Aorta (tissue), 5 donors: ENCODE data around the gene NACAD. TPM values are rescaled to one million over a fixed set of nuclear protein-coding genes. Genes with fewer than 3 reads are reported as not detected.

Source experiments
- ATAC-seq: fragments of 200-7000 bp; cut with Tn5 transposase; one replicate; pipeline ENCODE4 v1.9.1; 2022; ENCODE audit warnings: moderate library complexity; ENCODE audit not compliant: low FRiP score
- DNase-seq, 2 donors: peaks; one replicate each; pipeline ENCODE4 v3.0.0-alpha.2; 2020
- H3K27ac ChIP-seq, 2 donors: one replicate each; pipeline ENCODE4 v1.5.1; 2013; ENCODE audit warnings: low read length in 2 of 2, mild to moderate bottlenecking in 2 of 2, moderate library complexity in 2 of 2, control low read depth in 1 of 2, inconsistent platforms in 1 of 2, low read depth in 1 of 2
- H3K27me3 ChIP-seq, 2 donors: one replicate each; pipeline ENCODE4 v1.6.1; 2013; ENCODE audit warnings: control low read depth in 1 of 2, low read length in 1 of 2, mild to moderate bottlenecking in 1 of 2, moderate library complexity in 1 of 2; ENCODE audit not compliant: insufficient read depth in 2 of 2, control insufficient read depth in 1 of 2
- H3K36me3 ChIP-seq, 2 donors: one replicate each; pipeline ENCODE4 v1.6.1; 2013; ENCODE audit warnings: control low read depth in 1 of 2, low read length in 1 of 2, mild to moderate bottlenecking in 1 of 2; ENCODE audit not compliant: insufficient read depth in 2 of 2, control insufficient read depth in 1 of 2
- H3K4me1 ChIP-seq, 2 donors: one replicate each; pipeline ENCODE4 v1.6.1; 2013; ENCODE audit warnings: low read length in 2 of 2, control low read depth in 1 of 2, mild to moderate bottlenecking in 1 of 2, moderate library complexity in 1 of 2; ENCODE audit not compliant: insufficient read depth in 2 of 2, control insufficient read depth in 1 of 2
- H3K4me3 ChIP-seq, 2 donors: one replicate each; pipeline ENCODE4 v1.5.1; 2013; ENCODE audit warnings: low read length in 2 of 2, control low read depth in 1 of 2, mild to moderate bottlenecking in 1 of 2
- H3K9me3 ChIP-seq: one replicate; pipeline ENCODE4 v1.6.1; 2013; ENCODE audit warnings: mild to moderate bottlenecking, low read length; ENCODE audit not compliant: control insufficient read depth
- WGBS, 2 donors: extraction: QIAGEN DNeasy Blood & Tissue Kit; methylation state at CpG; one replicate each; pipeline ENCODE4 v1.1.7; 2013; 5-methylcytosine and 5-hydroxymethylcytosine counted together
- intact Hi-C, 2 donors: fragments of 100-400 bp; cut with DNase I; formaldehyde crosslinking; loops; one replicate each; pipeline versions ENCODE4 v1.14.2 to v1.15.0; 2022
- polyA plus RNA-seq, 2 donors: library from polyadenylated mRNA; stranded (reverse); fragments of 200-250 nt; gene quantifications; one replicate each; pipeline ENCODE4 v1.2.3, GENCODE V29; 2013
- total RNA-seq, 2 donors: library from RNA; stranded (reverse); fragmentation: NEBNext Ultra II Directional; extraction: Animal tissue kit (Norgen Biotek cat#: 25700); gene quantifications; one replicate each; pipeline ENCODE4 v1.2.1, GENCODE V29; 2021
- donor health status: healthy with polysubstance abuse.
- donor health status: Bipolar disorder and iron deficiency.
- donor health status: DM: no; HTN: no; CAD: no.
- donor health status: DM: no; HTN: no; CAD: no.
- donor health status: DM: yes; HTN: yes; CAD: no.

Gene NACAD
- total and polyA plus RNA-seq, 4 donors = 1.3 to 15.7 (median 12.7) TPM

DNA sequence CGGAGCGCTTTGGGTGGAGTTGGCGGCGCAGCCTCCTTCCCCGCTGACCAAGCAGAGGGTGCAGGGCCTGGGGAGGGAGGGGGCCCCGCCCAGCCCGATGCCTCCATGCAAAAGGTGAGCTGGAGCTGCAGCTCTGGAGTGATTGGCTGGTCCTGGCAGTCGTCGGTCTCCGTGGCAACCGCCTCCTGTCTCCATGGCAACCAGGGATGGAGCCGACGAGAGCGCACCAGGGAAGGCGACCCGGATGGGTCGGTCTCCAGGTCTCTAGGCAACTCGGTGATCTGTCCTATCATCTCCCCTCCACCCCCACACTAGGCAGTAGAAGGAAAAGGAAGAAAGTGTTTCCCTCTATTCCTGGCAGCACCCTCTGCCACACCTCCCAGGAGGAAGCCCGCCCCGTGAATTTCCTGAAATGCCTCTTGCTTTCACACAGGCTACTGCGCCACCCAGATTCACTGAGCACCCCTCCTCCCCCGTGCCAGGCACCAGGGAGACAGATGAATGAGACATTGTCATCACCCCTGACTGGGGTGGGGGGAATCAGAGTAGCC lies 647 bp upstream of the NACAD start:
- DNase-seq (peak; percentile 74 to 88), ATAC-seq (no peak)
- WGBS, 2 donors = 2 to 3% methylated on average over 22 of the region's 22 CpGs
- Histone ChIP-seq H3K27ac (no peak overlapping the region), H3K9me3 (no peaks in the 10 kb centered on the region), H3K27me3 (no peaks in the 10 kb centered on the region), H3K4me1 (no peaks in the 10 kb centered on the region), H3K36me3 (no peaks in the 10 kb centered on the region), H3K4me3 (peak overlapping the region; percentile 42 to 46)
- intact Hi-C loops = no loop called here

DNA sequence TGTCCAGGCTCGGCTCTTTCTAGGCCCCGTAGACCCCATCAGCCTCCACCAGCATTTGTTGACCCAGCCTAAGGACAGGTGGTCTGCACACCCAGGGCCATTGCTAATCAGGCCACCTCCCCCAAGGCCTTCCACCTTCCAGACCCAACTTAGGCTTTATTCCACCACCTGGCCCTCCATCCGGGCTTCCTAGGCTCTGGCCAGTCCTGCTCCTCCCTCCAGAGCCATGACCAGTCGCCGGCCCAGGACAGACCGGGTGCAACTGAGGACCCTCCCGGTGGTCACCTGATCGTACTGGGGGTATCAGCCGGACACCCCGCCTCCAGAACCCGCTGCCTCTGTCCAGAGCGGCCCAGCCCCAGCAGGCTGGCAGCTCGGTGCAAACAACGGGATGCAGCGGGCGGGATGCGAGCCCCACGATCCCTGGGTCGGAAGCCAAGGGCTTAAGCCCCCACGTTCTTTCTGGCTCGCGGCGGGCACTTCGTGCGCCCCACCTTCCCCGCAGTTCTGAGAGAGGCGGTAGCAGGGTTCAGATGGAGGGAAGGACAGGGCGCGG lies 545 bp downstream of the NACAD start:
- ATAC-seq = peak; percentile 15

DNA sequence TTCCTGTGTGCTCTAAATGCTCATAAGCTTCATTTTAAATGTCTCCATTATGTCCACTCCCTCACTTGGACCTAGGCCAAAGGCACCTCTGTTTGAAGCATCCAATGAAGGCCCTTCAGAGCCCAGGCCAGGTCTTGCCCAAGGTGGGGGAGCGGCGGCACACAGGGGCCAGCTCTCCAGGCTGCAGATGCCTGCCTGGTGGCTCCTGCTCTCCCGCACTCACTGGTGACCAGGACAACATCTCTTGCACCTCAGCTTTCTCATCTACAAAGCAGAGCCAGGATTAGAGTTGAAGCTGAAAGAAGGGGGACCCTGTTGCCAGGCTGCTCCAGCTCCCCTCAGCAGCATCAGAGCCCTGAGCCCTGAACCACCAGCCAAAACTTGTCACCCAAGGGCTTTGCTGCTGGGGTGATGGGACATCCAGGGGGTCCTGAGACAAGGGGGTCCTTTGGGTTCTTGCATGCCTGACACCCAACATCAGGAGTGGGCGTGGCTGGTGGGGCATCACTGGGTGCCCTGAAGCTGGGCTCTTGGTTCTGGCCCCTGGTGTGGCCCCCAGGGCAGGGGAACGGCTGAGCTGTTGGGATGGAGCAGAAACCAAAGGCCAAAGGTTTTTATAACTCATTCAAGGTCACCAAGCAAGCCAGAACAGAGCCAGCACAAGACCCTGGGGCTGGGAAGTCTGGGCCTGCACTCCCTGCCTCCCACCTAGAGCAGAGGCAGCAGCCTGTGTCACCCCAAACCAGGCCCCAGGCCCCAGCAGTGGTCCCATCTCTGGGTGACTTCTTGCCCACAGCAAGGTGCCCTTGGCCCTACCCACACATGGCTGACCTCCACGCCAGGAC lies 1.2 kb downstream of the NACAD start:
- peak; percentile 9 for ATAC-seq
- H3K36me3 ChIP-seq = no peaks in the 10 kb centered on the region
- no peaks in the 10 kb centered on the region for H3K9me3 ChIP-seq
- no peaks in the 10 kb centered on the region for H3K4me1 ChIP-seq
- peak in 1 of 2 donors; percentile 69 for DNase-seq
- intact Hi-C loops = no loop called here
- H3K4me3 ChIP-seq = no peak overlapping the region
- no peaks in the 10 kb centered on the region for H3K27me3 ChIP-seq
- H3K27ac ChIP-seq = peak overlapping the region in 1 of 2 donors; percentile 18
- 93 to 95% methylated on average over 6 of the region's 6 CpGs for WGBS, 2 donors

More for the DNA sequence above, 545 bp downstream of the NACAD start:
- intact Hi-C loops = no loop called here
- Histone ChIP-seq H3K27ac (peak overlapping the region in 1 of 2 donors; percentile 18), H3K9me3 (no peaks in the 10 kb centered on the region), H3K4me1 (no peaks in the 10 kb centered on the region), H3K4me3 (peak overlapping the region; percentile 42 to 46), H3K27me3 (no peaks in the 10 kb centered on the region), H3K36me3 (no peaks in the 10 kb centered on the region)
- peak in 1 of 2 donors; percentile 76 for DNase-seq
- 10 to 15% methylated on average over 29 of the region's 29 CpGs for WGBS, 2 donors

DNA sequence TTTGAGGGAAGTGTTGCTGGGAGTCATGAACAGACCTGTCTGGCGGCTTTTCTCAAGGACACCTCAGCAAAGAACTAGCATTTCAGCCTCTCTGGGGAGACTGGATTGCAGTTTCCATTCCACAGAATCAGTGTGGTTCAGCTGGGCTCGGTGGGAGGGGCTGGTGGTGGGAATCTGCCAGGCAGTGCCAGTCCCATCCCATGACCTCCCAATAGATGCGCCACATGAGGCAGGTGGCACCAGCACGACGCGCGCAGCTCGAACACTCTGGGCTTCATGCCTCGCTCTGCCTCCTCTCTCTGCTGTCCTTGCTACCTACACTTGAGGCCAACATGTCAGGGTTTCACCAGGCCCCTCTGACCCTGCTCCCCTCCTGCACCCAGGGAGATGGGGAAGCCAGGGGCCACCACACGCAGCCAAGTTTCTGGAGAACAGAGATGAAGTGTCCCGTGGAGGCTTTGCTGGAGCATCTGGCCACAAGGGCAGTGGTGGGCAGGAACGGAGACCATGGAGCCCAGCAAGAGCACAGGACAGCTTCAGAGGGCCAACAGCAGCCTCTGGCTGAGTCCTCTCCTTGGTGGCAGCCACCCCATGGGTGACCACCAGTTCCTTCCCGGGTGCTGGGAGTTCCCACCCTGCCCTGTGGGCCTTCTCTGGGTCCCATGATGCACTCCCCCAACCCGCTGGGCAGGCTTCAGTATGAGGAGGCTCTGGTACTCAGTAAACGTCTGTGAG lies 2.3 kb downstream of the NACAD start:
- WGBS, 2 donors = 89 to 92% methylated on average over 15 of the region's 15 CpGs
- no peak overlapping the region for H3K27ac ChIP-seq

DNA sequence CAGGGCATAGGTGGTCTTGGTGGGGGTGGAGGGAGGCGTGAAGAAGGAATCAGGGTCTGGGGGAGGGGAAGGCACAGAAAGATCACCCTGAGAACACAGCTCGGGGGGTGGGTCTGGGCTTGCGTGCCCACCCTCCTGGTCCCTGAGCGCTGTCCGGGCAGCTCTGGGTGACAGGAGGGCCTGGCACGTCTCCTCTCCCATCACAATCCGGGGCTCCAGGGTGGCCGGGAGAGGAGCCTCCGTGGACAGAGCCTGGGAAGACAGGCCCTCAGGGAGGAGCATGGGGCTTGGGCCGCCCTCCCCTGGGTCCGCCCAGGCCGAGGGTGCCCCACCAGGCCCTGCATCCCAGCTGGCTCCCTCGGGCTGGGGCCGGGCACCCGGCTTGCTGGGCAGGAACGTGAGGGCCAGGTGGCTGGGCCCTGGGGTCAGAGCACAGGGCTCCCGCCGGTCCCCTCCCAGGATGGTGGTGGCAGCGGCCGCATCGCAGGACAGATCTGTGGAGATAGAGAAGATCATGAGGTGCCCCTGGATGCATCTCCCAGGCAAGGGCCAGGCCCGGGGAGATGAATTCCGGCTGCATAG lies 3.1 kb downstream of the NACAD start:
- ATAC-seq = no peak
- Histone ChIP-seq H3K4me3 (no peak overlapping the region), H3K36me3 (no peaks in the 10 kb centered on the region), H3K9me3 (no peaks in the 10 kb centered on the region), H3K27me3 (no peaks in the 10 kb centered on the region), H3K4me1 (no peaks in the 10 kb centered on the region), H3K27ac (no peak overlapping the region)
- 84 to 87% methylated on average over 19 to 23 of the region's 23 CpGs for WGBS, 2 donors
- DNase-seq = peak in 1 of 2 donors; percentile 70
- intact Hi-C loops = no loop called here

More for the DNA sequence above, 2.3 kb downstream of the NACAD start:
- Histone ChIP-seq H3K27me3 (no peaks in the 10 kb centered on the region), H3K4me1 (no peaks in the 10 kb centered on the region), H3K4me3 (no peak overlapping the region), H3K36me3 (no peaks in the 10 kb centered on the region), H3K9me3 (no peaks in the 10 kb centered on the region)
- ATAC-seq = no peak
- intact Hi-C loops = no loop called here
- peak in 1 of 2 donors; percentile 61 for DNase-seq

DNA sequence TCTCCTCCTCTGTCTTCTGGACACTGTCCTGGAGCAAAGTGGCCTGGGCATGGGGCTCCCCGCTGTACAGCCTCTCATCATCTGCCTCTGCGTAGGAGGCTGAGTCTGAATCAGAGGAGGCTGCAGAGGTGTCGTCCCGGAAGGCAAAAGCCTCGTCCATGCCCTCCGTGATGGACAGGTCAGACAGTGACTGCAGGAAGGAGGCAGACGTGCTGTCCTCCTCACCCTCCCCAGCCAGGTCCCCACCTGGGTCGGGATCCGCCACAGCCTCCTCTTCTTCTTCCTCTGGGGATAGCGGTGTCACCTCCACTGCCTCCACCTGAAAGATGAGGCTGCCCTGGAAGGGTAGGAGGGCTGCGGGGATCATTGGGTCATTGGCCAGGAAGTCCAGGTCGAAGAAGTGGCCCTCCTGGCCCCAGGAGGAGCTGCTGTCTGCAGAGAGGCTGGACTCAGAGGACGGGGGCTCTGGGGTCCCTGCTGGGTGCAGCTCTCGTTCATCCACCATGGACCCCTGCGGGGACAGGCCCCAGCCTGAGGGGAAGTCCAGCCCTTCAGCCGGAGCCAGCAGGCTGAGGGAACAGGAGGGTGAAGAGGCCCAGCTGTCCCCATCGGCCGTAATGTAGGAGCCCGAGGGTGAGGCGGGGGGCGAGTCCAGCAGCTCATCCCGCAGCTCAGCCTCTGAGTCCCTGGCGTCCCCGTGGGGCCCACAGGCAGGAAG lies 3.7 kb downstream of the NACAD start:
- 79 to 82% methylated on average over 23 to 24 of the region's 24 CpGs for WGBS, 2 donors
- Histone ChIP-seq H3K4me1 (no peaks in the 10 kb centered on the region), H3K27ac (no peak overlapping the region), H3K27me3 (no peaks in the 10 kb centered on the region), H3K9me3 (no peaks in the 10 kb centered on the region), H3K4me3 (no peak overlapping the region), H3K36me3 (no peaks in the 10 kb centered on the region)
- intact Hi-C loops = no loop called here
- ATAC-seq = no peak
- DNase-seq = peak in 1 of 2 donors; percentile 70

DNA sequence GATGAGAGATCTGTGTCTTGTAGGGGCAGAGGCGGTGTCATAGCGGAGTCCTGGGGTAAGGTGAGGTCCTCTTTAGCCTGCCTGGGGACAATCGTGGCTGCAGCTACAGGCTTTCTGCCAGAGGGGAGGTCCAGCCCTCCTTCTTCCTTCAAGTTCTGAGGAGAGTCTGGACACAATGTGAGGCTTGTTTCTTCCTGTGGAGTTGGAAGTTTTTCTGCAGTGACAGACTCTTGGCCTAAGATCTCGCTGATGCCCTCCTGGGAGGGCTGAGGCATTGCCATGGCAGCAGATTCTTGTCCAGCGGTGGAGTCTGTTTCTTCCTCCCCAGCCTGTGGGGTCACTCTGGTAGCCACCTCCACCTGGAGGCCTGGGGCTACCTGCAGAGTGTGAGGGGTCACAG lies 4.4 kb downstream of the NACAD start:
- Histone ChIP-seq H3K9me3 (no peaks in the 10 kb centered on the region), H3K36me3 (no peaks in the 10 kb centered on the region), H3K4me3 (no peak overlapping the region), H3K27ac (no peak overlapping the region), H3K4me1 (no peaks in the 10 kb centered on the region), H3K27me3 (no peaks in the 10 kb centered on the region)
- DNase-seq (peak in 1 of 2 donors; percentile 26), ATAC-seq (no peak)
- intact Hi-C loops = no loop called here
- 58 to 59% methylated on average over 5 of the region's 5 CpGs for whole genome bisulfite sequencing, 2 donors

DNA sequence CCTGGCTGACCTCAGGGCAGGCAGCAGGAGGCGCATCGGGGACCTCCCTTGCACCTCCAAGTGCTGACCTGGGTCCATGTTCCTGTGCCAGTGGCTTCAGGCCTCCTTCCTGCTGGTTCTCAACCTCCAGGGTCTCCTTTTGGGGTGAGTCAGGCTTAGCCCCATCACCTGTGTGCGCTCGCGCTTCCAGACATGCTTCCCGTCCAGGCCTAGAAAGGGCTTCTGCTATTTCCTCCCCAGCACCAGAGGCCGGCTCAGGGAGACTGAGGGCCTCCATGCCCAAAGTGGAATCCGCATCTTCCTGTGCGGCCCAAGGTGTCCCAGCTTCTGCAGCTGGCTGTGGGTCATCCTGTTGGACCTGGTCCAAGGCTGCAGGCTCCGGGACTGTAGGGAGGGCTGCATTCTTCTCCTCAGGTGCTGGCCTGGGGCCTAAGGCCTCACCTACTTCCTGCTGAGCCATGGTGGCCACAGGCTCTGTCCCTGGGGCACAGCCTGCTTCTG lies 5.9 kb downstream of the NACAD start:
- 78 to 85% methylated on average over 10 of the region's 10 CpGs for WGBS, 2 donors
- Histone ChIP-seq H3K27ac (no peak overlapping the region), H3K9me3 (no peaks in the 10 kb centered on the region), H3K4me1 (no peaks in the 10 kb centered on the region), H3K27me3 (no peaks in the 10 kb centered on the region), H3K36me3 (no peaks in the 10 kb centered on the region), H3K4me3 (no peak overlapping the region)
- intact Hi-C loops = no loop called here
- DNase-seq (peak in 1 of 2 donors; percentile 69), ATAC-seq (no peak)
